Kidney glomerular epithelial cell (primary cell): ENCODE results near the gene DDR1.
"Not testable (repeated sequence)": the region's sequence is repeated elsewhere in the genome, so short reads cannot be mapped to it uniquely, and the experiment has no call there.

Experiments used
- DNase-seq: peaks from one replicate; lab custom pipeline; 2025; lab: John Stamatoyannopoulos, UW

The DDR1 gene

DNA sequence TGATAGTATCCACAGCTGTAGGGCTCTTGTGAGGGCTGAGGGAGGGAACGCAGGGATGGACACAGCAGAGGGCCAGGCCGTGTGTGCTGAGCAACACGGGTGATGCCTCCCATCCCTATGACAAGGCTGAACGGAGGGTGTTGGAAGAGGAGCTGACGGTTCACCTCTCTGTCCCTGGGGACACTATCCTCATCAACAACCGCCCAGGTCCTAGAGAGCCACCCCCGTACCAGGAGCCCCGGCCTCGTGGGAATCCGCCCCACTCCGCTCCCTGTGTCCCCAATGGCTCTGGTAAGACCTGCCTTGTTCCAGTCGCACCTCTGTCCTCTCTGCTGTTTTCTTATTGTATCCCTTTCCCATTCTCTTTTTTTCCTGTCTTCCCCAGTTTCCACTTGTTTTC, 10.1 kb downstream of the DDR1 start:
- DNase-seq: no peak

DNA sequence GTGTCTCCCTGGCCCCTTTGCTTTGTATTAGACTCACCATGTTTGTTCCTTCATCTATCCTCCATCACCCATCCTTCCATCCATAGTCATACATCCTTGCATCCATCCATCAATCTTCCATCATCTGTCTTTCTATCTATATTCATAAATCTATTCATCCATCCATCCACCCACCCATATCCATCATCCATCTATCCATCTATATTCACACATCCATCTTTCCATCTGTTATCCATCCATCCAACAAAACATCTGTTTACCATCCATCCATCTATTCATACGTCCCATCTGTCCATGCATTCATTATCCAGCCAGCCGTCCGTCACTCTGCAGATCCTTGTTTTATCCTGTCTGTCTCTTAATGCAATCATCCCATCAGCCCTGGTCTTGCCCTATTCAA, 10.6 kb downstream of the DDR1 start:
- no peak for DNase-seq

GRCh38 chr6:30895343-30895742, 11.0 kb downstream of the DDR1 start:
- DNase-seq: no peak

GRCh38 chr6:30896541-30896940, 12.2 kb downstream of the DDR1 start:
- no peak for DNase-seq

DNA sequence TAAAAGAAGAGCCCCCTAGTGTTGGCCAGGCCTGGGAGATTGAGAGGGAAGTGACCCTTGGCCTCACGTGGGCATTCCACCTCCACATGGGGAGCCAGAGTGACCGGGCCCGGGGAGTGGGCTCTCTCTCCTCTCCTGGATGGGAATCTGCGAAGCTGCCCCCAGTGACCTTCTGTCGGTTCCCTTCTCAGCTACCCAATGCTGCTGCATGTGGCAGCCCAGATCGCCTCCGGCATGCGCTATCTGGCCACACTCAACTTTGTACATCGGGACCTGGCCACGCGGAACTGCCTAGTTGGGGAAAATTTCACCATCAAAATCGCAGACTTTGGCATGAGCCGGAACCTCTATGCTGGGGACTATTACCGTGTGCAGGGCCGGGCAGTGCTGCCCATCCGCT, 13.6 kb downstream of the DDR1 start:
- no peak for DNase-seq

GRCh38 chr6:30898750-30899360, 14.5 kb downstream of the DDR1 start:
- no peak for DNase-seq

- no peak for DNase-seq
Measured at GRCh38 chr6:30900863-30901417, 16.6 kb downstream of the DDR1 start.

DNA sequence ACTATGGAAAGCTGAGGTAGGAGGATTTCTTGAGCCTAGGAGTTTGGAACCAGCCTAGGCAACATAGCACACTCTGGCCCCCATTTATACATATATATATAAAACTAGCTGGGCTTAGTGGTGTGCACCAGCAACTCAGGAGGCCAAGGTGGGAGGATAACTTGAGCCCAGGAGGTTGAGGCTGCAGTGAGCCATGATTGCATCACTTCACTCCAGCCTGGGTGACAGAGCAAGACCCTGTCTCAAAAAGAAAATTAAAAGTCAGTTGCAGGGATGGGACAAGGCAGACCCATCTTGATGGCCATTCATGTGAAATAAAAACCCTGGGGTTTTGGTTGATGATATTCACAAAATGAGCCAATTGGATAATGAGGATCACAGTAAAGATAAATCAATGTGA, 17.1 kb downstream of the DDR1 start:
- DNase-seq: no peak

- not testable (repeated sequence) for DNase-seq
Measured at GRCh38 chr6:30902196-30902595, 17.9 kb downstream of the DDR1 start.

DNA sequence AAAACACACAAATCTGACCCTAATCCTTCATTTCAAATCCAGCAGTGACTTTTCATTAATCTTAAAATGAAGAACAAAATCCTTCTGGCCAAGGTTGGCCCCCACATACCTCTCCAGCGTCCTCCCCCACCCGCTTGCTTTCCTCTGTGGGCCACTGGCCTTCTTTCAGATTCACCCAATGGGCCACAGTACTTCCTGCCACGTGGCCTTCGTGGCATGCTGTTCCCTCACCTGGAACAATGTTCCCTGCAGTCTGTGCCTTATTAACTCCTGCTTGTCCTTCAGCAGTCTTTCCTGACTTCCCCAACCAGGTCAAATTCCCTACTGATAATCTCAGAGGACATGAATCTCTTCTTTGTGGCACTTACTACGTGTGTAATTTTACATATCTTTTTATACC, 18.4 kb downstream of the DDR1 start:
- DNase-seq: no peak

DNA sequence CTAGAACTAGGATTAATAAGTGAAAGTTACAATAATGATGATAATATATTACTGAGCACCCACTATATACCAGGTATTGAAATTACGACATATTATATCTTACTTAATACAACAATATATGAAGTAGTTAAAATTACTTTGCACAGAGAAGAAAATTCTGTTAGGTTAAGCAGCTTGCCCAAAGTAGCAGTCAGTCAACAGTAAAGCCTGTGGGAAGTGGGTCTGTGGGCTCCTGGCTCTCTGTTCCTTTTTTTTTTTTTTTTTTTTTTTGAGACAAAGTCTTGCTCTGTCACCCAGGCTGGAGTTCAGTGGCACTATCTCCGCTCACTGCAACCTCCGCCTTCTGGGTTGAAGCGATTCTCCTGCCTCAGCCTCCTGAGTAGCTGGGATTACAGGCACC, 18.9 kb downstream of the DDR1 start:
- no peak for DNase-seq

DNA sequence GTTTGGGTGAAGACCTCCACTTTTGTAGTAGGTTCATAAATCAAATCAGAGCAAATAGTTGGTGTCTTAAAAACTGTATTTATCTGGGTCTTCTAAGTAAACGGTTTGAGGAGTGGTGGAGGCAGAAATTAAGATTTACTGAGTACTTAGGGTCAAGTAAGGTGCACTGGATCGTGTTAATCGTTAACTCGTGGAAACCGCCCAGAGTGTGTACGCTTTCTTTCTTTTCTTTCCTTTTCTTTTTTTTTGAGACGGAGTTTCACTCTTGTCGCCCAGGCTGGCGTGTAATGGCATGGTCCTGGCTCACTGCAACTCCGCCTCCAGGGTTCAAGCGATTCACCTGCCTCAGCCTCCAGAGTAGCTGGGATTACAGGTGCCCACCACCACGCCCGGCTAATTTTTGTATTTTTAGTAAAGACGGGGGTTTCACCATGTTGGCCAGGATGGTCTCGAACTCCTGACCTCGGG, 23.0 kb downstream of the DDR1 start:
- peak; percentile 6 for DNase-seq

- peak; percentile 99 for DNase-seq
Measured at GRCh38 chr6:30907758-30908591, 23.7 kb downstream of the DDR1 start, which contains the start of gene GTF2H4. TSS of gene GTF2H4 (plus strand) at chr6:30908207.

GRCh38 chr6:30908700-30909099, 24.4 kb downstream of the DDR1 start:
- DNase-seq: no peak

DNA sequence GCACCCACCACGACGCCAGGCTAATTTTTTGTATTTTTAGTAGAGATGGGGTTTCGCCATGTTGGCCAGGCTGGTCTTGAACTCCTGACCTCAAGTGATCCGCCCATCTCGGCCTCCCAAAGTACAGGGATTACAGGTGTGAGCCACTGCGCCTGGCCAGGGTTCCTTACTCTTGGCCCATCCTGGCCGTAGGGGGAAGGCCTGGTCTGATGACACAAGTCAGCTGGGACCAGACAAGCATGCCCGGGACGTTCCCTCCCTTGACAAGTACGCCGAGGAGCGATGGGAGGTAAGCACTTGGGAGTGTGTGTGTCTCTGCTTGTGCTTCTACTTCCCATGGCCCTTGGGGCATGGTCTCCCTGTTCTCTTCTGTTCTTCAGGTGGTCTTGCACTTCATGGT, 26.2 kb downstream of the DDR1 start:
- not testable (repeated sequence) for DNase-seq

DNA sequence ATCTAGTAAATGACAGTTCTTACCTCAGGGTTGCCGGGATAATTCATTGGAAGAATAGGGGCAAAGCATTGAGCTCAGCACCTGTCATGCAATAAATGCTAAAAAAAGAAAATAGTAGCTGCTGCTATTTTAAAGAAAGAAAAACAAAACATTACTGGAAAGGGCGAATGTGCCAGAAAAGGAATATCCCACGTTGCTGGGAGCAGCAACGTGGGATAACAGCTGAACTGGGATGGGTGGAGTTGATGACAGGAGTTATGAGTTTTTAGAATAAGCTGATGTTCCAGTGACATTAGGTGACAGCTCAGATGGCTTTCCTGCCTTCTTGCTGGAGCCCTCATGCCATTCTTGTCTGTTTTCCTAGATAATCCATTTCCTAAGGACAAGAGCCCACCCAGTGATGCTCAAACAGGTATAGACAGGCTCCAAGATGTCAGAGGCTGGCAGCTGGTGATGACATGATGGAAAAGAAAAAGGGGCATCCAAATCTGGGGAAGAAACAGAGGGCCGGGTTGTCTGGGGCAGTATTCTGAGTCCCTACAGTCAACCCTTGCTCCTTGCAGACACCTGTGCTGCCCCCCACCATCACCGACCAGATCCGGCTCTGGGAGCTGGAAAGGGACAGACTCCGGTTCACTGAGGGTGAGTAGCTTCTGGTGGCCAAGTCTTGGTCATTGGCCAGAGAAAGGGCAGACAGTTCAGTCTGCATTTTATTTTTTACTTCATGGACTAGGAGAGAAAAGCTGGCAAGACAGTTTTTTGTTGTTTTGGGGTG, 28.6 kb downstream of the DDR1 start:
- DNase-seq: no peak

- no peak for DNase-seq
Measured at GRCh38 chr6:30913721-30914075, 29.4 kb downstream of the DDR1 start.

DNA sequence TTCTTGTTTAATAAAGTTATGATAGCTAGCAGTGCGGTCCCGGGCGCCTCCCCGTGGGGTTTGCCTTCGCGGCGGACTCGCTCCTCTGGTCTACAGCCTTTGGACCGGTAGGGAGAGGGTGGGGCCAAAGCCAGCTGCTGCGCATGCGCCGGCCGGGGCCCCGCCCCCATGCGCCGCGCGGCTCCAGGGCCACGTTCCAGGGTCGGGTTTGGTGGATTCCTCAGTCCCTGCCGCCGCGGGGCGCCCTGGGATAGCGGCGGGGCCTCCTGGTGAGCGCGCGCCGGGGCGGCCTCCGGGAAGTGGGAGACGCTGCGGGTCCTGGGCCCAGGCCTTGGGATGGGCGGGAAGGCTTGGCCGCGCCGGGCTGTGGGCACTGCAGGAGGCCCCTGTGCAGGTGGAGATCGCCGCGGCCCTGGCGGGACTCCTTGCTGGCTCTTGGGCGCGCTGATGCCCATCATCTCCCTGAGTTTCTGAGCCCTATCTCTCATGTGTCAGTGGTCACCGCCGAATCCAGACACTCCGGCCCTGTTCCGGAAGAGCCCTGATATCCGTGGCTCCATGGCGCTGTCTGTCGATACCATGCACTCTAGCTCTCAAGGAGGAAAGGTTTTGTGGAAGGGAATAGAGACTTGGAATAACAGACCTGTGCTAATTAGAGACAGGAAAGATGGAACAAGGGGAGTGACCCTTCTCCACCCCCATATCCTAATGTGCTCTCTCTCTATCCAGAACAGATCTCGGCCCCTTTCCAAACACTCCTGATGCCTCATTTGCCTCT, 29.9 kb downstream of the DDR1 start, which contains the start of gene VARS2:
Gene VARS2, plus strand, starts transcription at position 163 of the 778 bp plus-strand sequence. Its CDS starts 599 bp downstream, at position 762.
- DNase-seq: peak; percentile 83

- no peak for DNase-seq
Measured at GRCh38 chr6:30914854-30915590, 30.7 kb downstream of the DDR1 start.

GRCh38 chr6:30915591-30915946, 31.2 kb downstream of the DDR1 start:
- DNase-seq: peak; percentile 71

- DNase-seq: no peak
Measured at GRCh38 chr6:30917041-30917440, 32.7 kb downstream of the DDR1 start.
